GM19043 (cell line): ENCODE results near the gene PRSS8.
"Not testable (repeated sequence)": the region's sequence is repeated elsewhere in the genome, so short reads cannot be mapped to it uniquely, and the experiment has no call there.

Source experiments
- ATAC-seq: cut with Tn5 transposase; IDR thresholded peaks from one replicate; pipeline ENCODE4 v1.9.1; 2021; ENCODE audit warnings: low read depth; ENCODE audit not compliant: unreplicated experiment

Gene PRSS8

DNA sequence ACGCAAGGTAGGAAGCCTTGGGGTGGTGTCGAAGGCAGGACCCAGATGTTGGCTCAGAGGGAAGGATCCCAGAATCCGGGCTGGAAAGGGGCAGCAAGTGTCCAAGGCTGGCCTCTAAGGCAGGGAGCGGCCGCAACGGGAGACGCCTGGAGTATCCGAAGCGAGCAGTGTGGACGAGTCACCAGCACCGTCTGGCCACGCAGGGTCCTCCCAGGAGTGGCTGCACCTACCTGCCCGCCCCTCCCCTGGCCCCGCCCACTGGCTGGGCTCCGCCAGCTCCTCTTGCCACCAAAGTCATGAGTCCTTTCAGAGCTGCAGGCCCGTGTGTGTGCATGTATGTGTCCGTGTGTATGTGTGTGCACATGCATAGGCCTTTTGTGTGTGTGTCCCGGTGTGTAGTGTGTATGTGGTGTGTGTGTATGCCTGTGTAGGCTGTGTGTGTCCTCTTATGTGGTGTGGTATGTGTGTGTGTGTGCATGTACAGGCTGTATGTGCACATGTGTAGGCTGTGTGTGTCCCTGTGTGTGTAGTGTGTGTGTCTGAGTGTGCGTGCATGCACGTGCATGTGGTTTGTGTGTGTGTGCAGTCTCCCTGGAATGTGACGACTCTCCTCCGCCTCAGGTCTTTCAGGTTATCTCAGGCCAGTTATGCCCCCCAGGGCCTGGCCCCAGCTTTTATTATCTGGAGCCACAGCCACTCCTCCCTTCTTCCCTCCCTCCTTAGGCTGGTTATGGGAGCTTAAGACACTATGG is at the start of gene PRSS8:
Gene PRSS8, minus strand, starts transcription at position 193 of the 752 bp plus-strand sequence. CDS start 229 bp downstream, outside the sequence.
- ATAC-seq: no peak

DNA sequence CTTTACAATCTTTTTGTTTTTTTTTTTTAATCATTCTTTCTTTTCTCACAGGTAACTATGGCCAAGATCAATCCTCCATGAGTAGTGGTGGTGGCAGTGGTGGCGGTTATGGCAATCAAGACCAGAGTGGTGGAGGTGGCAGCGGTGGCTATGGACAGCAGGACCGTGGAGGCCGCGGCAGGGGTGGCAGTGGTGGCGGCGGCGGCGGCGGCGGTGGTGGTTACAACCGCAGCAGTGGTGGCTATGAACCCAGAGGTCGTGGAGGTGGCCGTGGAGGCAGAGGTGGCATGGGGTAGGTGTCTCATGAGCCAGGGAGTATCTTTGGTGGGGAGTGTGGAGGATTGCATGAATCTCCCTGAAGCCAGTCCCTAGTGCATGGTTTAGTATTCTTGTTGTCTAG is 49.4 kb upstream of the PRSS8 start:
- ATAC-seq: no peak

DNA sequence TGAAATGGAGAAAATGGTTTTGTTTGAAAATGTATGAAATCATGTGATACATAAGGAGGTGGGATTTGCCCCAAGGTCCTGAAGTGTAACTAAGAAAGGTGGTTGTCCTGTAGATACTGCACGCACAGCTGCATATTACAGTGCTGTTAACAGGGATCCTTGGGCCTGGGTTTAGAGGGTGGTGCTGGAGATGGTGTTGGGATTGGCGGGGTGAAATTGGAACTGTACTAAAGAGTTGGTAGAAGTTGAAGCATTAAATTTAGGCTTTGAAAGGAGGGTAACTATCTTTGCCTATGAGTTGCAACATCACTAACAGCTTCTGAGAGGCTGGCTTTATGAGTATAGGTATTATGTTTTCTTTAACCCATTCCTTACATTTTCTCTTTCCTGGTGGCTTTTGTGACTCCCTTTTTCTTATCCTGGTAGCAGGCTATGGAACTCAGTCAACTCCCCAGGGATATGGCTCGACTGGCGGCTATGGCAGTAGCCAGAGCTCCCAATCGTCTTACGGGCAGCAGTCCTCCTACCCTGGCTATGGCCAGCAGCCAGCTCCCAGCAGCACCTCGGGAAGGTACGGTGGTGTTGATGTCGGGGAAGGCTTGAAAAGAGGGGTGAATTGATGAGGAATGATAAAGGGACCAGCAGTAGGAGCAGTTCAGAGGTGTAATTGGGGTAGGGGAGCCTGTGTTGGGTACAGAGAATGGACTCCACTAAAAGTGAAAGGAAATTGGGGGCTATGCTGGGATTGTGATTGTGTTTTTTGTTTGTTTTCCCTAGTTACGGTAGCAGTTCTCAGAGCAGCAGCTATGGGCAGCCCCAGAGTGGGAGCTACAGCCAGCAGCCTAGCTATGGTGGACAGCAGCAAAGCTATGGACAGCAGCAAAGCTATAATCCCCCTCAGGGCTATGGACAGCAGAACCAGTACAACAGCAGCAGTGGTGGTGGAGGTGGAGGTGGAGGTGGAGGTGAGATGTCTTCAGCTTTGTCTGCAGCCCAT is 48.2 kb upstream of the PRSS8 start:
- no peak for ATAC-seq

DNA sequence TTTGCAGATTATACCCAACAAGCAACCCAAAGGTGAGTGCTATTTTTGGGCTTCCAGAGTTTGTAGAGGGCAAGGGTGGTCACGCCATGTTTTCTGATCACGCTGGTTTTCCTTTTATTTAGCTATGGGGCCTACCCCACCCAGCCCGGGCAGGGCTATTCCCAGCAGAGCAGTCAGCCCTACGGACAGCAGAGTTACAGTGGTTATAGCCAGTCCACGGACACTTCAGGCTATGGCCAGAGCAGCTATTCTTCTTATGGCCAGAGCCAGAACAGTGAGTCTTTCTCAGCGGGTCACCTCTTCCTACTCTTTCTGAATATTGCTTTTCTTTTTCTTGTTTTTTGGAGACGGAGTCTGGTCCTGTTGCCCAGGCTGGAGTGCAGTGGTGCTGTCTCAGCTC is 46.9 kb upstream of the PRSS8 start:
- ATAC-seq: no peak

GRCh38 chr16:31181102-31181830 is 45.7 kb upstream of the PRSS8 start:
- no peak for ATAC-seq

GRCh38 chr16:31179747-31180459 is 44.4 kb upstream of the PRSS8 start, which contains the start of gene FUS:
Gene FUS, plus strand, starts transcription at chr16:31180139. Its CDS starts 76 bp downstream, at chr16:31180215.
- ATAC-seq: peak; percentile 46

DNA sequence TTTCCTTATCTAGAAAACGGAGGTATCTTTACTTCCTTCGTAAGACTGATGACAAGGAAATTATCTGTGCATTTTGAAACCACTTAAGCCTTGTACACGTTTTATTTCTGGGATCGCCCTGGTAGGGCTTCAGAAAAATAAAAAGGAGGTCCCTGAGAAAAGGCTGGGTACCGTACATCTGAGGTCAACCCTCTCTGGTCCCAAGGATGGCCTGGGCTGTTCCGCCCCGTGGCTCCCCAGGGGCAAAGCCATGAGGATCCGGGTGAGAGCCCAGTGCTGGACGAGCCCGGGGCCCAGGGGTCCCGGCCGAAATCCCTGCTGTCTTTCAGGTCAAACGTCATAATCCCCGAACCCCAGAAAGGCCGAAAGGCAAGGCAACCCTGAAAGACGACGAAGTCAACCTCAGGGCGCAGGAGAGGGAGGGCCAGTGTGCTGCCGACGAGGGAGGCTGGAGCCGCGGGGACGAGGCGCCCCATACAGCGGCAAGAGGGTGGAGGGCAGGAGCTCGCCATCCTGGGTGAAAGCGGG is 43.8 kb upstream of the PRSS8 start:
- peak; percentile 1 for ATAC-seq

GRCh38 chr16:31177136-31177535 is 41.6 kb upstream of the PRSS8 start:
- ATAC-seq: no peak

GRCh38 chr16:31170048-31170447 is 34.5 kb upstream of the PRSS8 start:
- ATAC-seq: not testable (repeated sequence)

DNA sequence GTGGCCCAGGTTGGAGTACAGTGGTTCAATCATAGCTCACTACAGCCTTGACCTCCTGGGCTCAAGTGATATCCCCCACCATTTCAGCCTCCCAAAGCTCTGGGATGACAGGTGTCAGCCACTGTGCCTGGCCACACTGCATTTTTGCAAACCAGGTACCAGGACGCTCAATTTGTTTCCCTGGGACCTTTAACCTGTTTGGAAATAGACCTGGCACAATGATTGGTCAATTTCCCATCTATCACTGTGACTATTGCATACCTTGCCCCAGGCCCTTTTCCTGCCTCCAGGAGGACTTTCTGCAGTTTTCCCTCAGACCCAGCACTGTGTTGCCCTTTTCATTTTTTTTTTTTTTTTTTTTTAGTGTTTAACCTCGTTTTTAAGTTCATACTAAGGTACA is 33.3 kb upstream of the PRSS8 start:
- no peak for ATAC-seq

- ATAC-seq: no peak
Measured at GRCh38 chr16:31167315-31167714, 31.8 kb upstream of the PRSS8 start.

DNA sequence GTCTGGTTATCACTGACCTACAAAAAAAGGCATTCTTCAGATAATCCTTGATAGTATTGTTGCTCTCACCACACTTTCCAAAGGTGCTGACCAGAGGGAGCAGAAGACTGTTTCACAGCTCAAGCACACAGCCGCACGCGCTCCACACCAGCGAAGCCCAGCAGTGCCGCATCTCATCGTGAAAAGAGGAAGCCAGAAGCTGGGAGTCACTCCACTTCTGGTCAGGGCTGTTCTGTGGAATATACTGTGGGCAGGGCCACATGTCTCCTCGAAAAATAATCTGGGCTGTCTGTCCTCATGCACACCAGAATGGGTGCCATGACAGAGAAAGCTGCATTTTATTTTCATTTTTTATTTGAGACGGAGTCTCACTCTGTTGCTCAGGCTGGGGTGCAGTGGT is 21.6 kb upstream of the PRSS8 start:
- ATAC-seq: no peak

DNA sequence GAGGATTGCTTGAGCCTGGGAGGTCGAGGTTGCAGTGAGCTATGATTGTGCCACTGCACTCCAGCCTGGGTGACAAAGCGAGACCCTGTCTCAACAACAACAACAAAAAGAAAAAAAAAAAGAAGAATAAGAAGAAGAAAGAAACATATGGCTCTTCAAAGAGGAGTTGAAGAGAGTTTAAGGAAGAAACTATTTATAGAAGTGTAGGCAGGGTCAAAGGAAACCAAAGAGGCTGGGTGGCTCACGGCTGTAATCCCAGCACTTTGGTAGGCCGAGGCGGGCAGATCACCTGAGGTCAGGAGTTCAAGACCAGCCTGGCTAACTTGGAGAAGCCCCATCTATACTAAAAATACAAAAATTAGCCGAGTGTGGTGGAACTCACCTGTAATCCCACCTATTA is 15.4 kb upstream of the PRSS8 start:
- ATAC-seq: not testable (repeated sequence)

DNA sequence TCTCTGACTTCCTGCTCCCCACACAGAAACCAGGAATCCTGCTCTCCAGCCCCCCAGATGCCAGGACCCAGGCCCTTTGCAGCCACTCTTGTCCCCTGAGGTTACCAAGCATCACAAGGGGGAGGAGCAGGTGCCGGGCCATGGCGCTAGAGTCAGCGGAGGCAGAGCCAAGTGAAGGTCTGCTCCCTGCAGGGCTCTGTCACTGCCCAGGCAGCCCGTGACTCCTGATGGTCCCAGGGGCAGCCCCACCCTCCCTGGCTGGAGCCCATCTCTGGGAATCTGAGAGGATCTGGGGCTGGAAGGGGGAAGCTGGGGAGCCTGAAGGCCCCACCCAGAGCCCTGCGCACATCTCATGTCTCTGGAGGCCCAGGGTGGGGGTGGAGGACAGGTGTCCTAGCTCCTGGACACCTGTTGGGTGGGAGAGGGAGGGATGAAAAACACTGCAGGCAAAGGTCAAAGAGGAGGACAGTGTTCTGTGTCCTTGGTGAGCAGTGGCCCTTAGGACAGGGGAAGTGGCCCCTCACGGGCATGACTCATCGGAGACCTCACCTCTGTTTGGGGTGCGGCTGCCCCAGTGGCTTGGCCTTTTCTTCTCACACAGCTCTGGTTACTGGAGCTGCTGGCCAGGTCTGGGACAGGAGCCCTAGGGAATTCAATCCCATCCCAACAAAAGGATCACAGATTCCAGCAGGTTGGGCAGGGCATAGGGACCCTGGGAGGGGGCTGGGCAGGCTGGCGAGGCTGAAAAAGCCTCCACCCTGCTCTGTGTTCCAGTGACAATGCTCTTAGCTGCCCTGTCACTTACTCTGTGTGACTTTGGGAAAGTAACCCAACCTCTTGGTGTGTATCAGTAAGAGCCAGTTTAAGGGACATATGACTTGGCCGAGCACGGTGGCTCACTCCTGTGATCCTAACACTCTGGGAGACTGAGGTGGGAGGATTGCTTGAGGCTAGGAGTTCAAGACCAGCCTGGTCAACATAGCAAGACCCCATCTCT is 14.7 kb upstream of the PRSS8 start, which contains the start of gene PRSS36:
Gene PRSS36, minus strand, starts transcription at position 173 of the 997 bp plus-strand sequence. Its CDS starts 31 bp downstream, at position 142.
- ATAC-seq: no peak

- ATAC-seq: no peak
Measured at GRCh38 chr16:31149332-31149731, 13.8 kb upstream of the PRSS8 start.

- no peak for ATAC-seq
Measured at GRCh38 chr16:31148896-31149295, 13.4 kb upstream of the PRSS8 start.

DNA sequence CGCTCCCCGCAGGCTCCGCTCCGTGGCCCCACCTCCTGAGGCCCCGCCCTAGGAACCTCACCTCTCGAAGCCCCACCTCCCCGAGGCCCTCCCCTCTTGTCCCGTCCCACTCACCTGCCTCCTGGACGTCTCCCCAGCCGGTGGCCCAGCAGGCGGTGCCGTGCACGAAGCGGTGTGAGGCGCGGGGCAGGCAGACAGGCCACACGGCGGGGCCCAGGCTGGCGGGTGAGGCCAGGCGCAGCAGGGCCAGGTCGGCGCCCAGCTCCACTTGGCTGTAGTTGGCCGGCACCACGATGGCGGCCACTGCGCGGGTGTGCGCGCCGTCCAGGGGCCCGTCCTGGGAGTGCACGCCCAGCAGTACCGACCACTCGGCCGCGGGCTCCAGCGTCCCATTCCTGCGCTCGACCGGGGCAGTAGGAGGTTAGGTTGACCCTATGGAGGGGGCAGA is 12.8 kb upstream of the PRSS8 start:
- no peak for ATAC-seq

DNA sequence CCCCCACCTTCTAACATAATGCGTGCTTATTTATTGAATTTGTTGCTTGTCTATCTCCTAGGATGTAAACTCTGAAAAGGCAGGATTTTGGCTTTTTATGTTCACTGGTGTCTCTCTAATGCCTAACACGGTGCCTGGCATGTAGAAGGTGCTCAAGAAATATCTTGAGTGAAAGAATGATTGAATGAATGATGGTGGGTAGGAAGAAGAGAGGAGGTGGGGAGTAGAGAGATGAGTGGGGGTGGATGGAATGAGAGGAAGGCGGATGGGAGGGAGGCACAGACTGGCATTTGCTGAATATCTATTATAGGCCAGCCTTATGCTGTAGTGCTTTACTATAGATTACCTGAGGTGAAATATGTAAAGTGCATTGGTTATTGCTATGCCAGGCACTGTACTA is 12.0 kb upstream of the PRSS8 start:
- ATAC-seq: no peak
